Activated T-cell treated with anti-CD3 and anti-CD28 coated beads for 48 hours (primary cell): ENCODE results near the gene C20orf144.
"Not testable (repeated sequence)": the region's sequence is repeated elsewhere in the genome, so short reads cannot be mapped to it uniquely, and the experiment has no call there.

Source experiments
- DNase-seq: peaks from one replicate; pipeline ENCODE4 v3.0.0-alpha.2; 2020; ENCODE audit warnings: low read depth

Gene C20orf144

DNA sequence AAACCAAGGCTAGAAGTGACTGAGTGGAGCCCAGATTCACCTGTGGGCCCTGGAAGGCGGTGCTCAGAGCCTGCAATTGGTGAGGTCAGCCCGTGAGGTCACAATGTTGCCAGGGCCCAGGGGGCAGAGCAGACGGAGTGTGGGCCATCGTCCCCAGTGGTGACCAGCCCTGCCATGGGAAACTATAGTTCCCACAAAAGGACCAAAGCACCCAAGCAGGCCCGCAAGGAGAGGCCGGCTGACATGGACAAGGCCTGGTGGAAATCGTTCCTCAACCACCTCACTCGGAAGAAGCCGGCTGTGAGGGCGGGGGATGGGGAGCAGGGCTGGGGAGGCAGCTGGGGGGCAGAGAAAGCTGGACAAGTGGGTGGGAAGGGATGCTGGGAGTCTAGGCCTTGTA, at the start of gene C20orf144:
Gene C20orf144 (plus strand): TSS at position 156 of the 400 bp plus-strand sequence. CDS start 19 bp downstream, at position 175.
- no peak for DNase-seq

- DNase-seq, result no peak
These were observed 40.3 kb upstream of the C20orf144 start for GRCh38 chr20:33621717-33622400.

DNA sequence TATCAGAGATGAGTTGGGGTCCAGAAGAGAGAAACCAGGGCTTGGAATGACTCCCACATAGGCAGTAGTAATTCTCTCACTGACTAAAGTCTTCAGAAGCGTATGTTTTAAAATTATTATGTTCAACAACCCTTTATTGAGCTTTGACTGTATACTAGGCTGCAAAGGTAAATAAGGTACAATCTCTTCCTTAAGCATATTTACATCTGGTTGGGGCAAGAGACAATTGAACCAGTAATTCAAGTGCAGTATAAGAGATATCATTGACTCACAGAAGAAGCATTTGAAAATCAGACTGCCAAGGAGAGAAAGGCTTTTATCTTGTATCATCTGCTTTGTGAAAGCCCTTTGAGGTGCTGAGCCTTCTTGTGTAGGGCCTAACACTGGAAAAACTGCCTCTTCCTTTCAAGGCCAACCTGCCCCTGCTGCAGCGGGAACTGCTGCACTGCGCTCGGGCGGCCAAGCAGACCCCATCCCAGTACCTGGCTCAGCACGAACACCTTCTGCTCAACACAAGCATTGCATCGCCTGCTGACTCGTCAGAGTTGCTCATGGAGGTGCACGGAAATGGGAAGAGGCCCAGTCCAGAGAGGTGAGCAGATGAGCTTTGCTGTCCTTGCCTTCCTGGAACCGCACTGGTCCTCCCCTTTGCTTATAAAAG, 39.3 kb upstream of the C20orf144 start:
- no peak for DNase-seq

- no peak for DNase-seq
These were observed 37.7 kb upstream of the C20orf144 start for GRCh38 chr20:33624399-33624798.

GRCh38 chr20:33626190-33626589, 35.9 kb upstream of the C20orf144 start:
- DNase-seq, result no peak

- no peak for DNase-seq
These were observed 34.4 kb upstream of the C20orf144 start for GRCh38 chr20:33627577-33628216.

GRCh38 chr20:33629533-33629932, 32.6 kb upstream of the C20orf144 start:
- no peak for DNase-seq

GRCh38 chr20:33629979-33630378, 32.1 kb upstream of the C20orf144 start:
- DNase-seq, result no peak

DNA sequence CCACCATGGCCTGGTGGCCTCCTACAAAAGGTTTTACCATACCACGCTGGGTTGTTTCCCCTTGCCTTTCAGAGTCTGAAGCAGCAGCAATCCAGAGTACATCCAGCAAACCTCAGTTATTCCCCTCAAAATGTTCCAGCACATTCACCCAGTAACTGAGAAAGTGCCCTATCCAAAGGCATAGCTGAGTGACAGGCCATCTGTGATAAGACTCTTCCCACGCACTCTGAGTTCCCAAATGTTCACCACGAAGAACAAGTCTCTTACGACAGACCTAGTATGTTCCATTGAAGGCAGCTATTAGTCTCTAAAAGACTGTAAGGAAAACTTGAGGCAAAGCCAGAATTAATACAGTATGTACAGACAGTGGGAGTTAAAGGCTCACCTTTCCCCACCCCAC, 31.6 kb upstream of the C20orf144 start:
- no peak for DNase-seq

GRCh38 chr20:33631910-33632309, 30.2 kb upstream of the C20orf144 start:
- DNase-seq, result not testable (repeated sequence)

DNA sequence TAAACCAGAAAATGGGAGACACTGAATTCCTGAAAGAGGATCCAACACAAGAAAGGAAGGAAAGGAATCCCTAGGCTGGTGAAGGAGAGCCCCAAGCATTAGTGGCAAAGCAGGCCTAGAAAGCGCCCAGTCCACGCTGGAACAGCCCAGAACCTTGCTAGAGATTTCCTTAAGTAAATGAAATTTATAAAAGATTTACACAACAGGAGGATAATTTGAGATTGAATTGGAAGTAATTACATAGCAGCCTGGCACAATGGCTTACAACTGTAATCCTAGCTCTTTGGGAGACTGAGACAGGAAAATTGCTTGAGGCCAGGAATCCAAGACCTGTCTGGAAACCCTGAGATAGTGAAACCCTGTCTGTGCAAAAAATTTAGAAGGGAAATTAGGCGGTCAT, 26.8 kb upstream of the C20orf144 start:
- DNase-seq, result no peak

- DNase-seq, result no peak
These were observed 25.4 kb upstream of the C20orf144 start for GRCh38 chr20:33636776-33637175.

GRCh38 chr20:33640287-33640686, 21.8 kb upstream of the C20orf144 start:
- no peak for DNase-seq

- no peak for DNase-seq
These were observed 17.6 kb upstream of the C20orf144 start for GRCh38 chr20:33644313-33645071.

DNA sequence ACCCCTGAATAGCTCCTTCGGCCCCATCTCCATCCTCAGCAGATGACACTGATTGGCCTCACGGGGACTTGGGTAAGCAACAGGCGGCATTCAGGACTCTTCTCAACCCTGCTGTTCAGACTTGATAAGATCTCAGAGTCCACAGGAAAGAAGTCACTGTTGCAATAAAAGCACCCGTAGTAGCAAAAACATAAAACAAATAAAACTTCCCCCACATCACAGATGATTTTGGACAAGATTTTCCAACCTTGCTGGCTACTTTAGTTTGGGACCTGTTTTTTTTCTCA, 17.1 kb upstream of the C20orf144 start:
- no peak for DNase-seq

- DNase-seq, result no peak
These were observed 16.7 kb upstream of the C20orf144 start for GRCh38 chr20:33645396-33645795.

DNA sequence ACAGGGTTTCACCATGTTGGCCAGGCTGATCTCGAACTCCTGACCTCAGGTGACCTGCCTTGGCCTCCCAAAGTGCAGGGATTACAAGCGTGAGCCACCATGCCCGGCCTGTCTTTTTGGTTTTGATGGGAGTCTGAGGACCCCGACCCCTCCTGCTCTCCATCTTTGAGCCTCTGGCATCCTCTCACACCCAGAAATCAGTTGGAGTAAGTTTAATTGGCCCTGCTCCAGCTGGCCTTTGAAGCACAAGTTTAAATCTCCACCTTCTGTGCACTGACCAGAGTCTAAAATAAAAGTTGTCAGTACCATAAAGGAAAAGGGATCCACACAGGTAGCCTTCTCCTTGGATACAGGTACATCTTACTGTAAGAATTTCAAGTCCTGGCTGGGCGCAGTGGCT, 15.9 kb upstream of the C20orf144 start:
- no peak for DNase-seq

DNA sequence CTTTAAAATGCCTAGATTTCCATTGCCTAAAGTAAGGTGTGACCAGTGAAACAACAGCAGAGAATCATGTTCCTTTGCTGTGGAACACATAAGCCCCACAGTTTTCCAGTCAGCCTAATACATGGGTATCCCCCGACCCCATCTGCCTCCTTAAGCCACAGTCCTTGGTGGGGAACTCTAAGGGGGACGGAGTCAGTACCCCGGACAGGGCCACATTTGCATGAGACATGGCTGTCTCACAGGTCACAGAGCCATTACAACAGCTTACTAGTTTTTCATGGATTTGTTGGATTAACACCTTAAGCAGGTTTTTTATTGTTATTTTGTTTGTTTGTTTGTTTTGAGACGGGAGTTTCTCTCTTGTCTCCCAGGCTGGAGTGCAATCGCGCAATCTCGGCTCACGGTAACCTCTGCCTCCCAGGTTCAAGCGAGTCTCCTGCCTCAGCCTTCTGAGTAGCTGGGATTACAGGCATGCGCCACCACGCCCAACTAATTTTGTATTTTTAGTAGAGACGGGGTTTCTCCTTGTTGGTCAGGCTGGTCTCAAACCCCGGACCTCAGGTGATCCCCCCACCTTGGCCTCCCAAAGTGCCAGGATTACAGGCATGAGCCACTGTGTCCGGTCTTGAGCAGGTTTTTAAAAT, 15.0 kb upstream of the C20orf144 start:
- not testable (repeated sequence) for DNase-seq

DNA sequence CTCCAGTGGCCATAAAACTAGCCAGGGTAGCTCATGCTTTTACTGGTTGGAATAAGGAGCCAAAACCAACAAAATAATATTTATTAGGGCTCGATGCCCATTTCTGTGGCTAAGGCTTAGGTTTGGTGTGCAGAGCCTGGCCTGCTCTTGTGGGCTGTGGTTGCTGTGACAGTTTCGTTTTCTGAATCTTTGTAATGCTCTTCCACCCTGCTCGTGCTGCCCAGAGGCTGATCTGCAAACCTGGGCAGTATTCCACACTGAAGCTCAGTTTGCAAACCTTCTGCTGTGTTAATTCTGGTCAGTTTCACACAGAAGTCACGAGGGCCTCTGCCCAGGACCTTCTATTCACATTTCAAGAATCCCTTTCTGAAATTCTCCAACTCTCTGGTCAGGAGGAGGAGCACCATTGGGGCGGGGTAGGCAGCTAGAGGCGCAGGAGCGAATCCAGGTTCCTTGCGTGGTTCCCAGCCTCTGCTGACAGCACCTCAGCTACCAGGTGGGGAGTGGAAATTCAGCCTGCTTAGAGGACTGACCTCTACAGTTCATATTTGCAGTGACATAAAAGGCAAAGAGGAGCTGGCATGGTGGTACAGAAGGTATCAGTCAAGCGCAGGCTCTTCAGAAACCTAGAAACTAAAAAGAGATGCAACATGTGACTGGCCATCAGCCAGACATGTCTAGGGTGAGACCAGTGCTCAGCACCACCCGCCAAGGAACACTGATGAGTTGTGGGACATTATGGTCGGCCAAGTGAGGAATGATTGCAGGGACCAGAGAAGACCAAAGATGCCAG, 14.3 kb upstream of the C20orf144 start:
- DNase-seq, result no peak

GRCh38 chr20:33648396-33649004, 13.6 kb upstream of the C20orf144 start:
- no peak for DNase-seq

- DNase-seq, result no peak
These were observed 12.9 kb upstream of the C20orf144 start for GRCh38 chr20:33649201-33649681.
